ENCODE measurements around the gene ARL15.

DNA sequence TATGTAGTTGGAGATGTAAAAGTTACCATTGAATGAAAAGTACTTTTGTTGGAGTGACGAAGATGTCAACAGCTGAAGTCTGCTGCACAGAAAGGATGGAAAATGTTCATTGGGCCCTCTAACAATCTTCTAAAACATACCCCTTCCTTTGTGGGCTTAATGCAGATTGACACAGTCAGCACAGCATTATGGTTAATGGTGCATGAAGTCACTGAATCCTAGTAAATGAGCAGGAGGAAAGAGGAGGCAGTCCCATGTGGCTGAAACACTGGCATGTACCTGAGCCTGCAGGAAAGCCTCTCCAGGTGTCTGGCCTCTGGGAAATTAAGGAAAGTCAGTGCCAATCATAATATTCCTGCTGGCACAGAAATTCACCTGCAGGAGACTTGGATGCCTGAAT, 153.8 kb downstream of the ARL15 start:
- TF ChIP-seq, protein P1, sequence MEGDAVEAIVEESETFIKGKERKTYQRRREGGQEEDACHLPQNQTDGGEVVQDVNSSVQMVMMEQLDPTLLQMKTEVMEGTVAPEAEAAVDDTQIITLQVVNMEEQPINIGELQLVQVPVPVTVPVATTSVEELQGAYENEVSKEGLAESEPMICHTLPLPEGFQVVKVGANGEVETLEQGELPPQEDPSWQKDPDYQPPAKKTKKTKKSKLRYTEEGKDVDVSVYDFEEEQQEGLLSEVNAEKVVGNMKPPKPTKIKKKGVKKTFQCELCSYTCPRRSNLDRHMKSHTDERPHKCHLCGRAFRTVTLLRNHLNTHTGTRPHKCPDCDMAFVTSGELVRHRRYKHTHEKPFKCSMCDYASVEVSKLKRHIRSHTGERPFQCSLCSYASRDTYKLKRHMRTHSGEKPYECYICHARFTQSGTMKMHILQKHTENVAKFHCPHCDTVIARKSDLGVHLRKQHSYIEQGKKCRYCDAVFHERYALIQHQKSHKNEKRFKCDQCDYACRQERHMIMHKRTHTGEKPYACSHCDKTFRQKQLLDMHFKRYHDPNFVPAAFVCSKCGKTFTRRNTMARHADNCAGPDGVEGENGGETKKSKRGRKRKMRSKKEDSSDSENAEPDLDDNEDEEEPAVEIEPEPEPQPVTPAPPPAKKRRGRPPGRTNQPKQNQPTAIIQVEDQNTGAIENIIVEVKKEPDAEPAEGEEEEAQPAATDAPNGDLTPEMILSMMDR (IDR thresholded peaks at IDR 0.05), result no peak
- TF ChIP-seq POLR2A (IDR thresholded peaks at IDR 0.05) (no peak), EP300 (IDR thresholded peaks at IDR 0.05) (no peak)

Data from sigmoid colon (tissue), 4 donors.